ENCODE data around the gene MAU2.
"Not testable (repeated sequence)": the region's sequence is repeated elsewhere in the genome, so short reads cannot be mapped to it uniquely, and the experiment has no call there.

The MAU2 gene

GRCh38 chr19:19338082-19338481, 17.5 kb downstream of the MAU2 start:
- no peak overlapping the region for H3K9ac ChIP-seq (ENCODE audit: low read length)
- no peak overlapping the region for H3K4me3 ChIP-seq (ENCODE audit: low read depth in 1 of 2, low read length in 2 of 2)
- H3K4me1 ChIP-seq (ENCODE audit: insufficient read depth, low read length): no peaks in the 10 kb centered on the region
- no peak overlapping the region for H3K27ac ChIP-seq (ENCODE audit: low read depth, low read length)
- H3K9me3 ChIP-seq (ENCODE audit: low read length): no peaks in the 10 kb centered on the region
- no peaks in the 10 kb centered on the region for H3K27me3 ChIP-seq (ENCODE audit: control insufficient read depth in 1 of 2, insufficient read depth in 2 of 2, low read length in 2 of 2)
- H3K36me3 ChIP-seq (ENCODE audit: insufficient read depth, low read length): peaks cover 73% of the 10 kb centered on the region

DNA sequence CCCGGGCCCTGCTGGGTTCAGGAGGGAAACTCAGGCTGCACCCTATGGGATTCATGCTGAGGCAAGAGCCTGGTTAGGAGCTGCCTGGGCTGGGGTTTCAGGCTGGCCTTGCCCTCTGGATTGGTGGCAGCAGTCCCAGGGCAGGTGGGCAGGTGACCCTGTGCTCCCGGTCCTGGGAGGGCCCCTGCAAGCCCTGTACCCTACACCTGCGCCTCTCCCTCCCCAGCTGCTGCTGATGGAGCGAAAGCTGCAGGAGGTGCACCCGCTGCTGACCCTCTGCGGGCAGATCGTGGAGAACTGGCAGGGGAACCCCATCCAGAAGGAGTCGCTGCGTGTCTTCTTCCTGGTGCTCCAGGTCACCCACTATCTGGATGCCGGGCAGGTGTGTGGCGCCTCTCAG, 20.4 kb downstream of the MAU2 start:
- Histone ChIP-seq H3K4me3 (ENCODE audit: low read depth in 1 of 2, low read length in 2 of 2) (no peak overlapping the region), H3K4me1 (ENCODE audit: insufficient read depth, low read length) (no peaks in the 10 kb centered on the region), H3K9ac (ENCODE audit: low read length) (no peak overlapping the region), H3K27me3 (ENCODE audit: control insufficient read depth in 1 of 2, insufficient read depth in 2 of 2, low read length in 2 of 2) (no peaks in the 10 kb centered on the region), H3K9me3 (ENCODE audit: low read length) (no peaks in the 10 kb centered on the region), H3K27ac (ENCODE audit: low read depth, low read length) (no peak overlapping the region), H3K36me3 (ENCODE audit: insufficient read depth, low read length) (peaks cover 78% of the 10 kb centered on the region)

DNA sequence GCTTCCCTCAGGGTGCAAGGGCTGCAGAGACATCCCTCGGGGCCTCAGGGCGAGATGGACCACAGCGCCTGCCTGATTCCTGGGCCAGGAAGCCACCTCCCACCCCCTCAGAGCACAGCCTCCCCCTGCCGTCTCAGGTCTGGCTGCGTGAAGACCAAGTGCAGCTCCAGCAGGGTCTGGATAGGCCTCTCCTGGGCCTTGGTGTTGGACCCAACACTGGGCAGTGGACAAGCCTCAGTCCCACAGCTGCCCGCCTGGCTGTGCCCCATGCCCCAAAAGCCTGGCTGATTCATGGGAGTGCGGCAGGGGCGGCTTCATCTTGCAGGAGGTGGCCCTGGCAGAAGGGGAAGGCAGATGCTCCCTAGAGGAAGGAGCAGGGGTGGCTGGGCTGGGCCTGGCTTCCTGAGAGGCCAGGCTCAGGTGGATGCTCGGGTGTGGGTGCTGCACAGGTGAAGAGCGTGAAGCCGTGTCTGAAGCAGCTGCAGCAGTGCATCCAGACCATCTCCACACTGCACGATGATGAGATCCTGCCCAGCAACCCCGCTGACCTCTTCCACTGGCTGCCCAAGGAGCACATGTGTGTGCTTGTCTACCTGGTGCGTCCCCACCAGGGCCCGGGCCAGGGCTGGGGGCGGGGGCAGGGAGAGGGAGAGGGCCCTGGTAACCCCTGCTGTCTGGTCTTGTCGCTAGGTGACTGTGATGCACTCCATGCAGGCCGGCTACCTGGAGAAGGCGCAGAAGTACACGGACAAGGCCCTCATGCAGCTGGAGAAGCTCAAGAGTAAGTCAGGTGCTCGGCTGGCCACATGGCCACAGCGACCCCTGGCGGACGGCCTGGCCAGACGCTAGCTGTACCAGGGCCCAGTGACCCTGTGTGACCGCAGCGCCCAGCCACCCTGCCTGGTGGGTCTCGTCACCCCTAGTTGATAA, 21.7 kb downstream of the MAU2 start:
- Histone ChIP-seq H3K27ac (ENCODE audit: low read depth, low read length) (no peak overlapping the region), H3K9me3 (ENCODE audit: low read length) (no peaks in the 10 kb centered on the region), H3K4me3 (ENCODE audit: low read depth in 1 of 2, low read length in 2 of 2) (no peak overlapping the region), H3K9ac (ENCODE audit: low read length) (no peak overlapping the region), H3K4me1 (ENCODE audit: insufficient read depth, low read length) (no peaks in the 10 kb centered on the region), H3K27me3 (ENCODE audit: control insufficient read depth in 1 of 2, insufficient read depth in 2 of 2, low read length in 2 of 2) (no peaks in the 10 kb centered on the region), H3K36me3 (ENCODE audit: insufficient read depth, low read length) (peaks cover 78% of the 10 kb centered on the region)

- H3K36me3 ChIP-seq (ENCODE audit: insufficient read depth, low read length): peaks cover 78% of the 10 kb centered on the region
- H3K27me3 ChIP-seq (ENCODE audit: control insufficient read depth in 1 of 2, insufficient read depth in 2 of 2, low read length in 2 of 2): no peaks in the 10 kb centered on the region
- H3K9me3 ChIP-seq (ENCODE audit: low read length): no peaks in the 10 kb centered on the region
- no peaks in the 10 kb centered on the region for H3K4me1 ChIP-seq (ENCODE audit: insufficient read depth, low read length)
- H3K4me3 ChIP-seq (ENCODE audit: low read depth in 1 of 2, low read length in 2 of 2): no peak overlapping the region
- no peak overlapping the region for H3K9ac ChIP-seq (ENCODE audit: low read length)
- no peak overlapping the region for H3K27ac ChIP-seq (ENCODE audit: low read depth, low read length)
These were observed 22.4 kb downstream of the MAU2 start for GRCh38 chr19:19343016-19343362.

DNA sequence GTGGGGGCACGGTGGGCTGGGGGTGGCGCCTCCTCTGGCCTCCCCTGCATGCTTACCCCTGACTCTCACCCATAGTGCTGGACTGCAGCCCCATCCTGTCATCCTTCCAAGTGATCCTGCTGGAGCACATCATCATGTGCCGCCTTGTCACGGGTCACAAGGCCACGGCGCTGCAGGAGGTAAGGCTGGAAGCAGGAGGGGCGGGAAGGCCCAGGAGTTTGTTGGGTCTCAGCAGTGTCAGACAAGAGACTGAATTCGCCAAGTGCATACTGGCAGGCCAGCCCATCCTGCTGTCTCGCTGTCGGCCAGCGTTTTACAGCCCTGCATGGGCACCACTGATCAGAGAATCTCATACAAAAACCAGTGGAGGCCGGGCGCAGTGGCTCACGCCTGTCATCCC, 23.1 kb downstream of the MAU2 start:
- Histone ChIP-seq H3K9ac (ENCODE audit: low read length) (no peak overlapping the region), H3K4me1 (ENCODE audit: insufficient read depth, low read length) (no peaks in the 10 kb centered on the region), H3K9me3 (ENCODE audit: low read length) (no peaks in the 10 kb centered on the region)

GRCh38 chr19:19345232-19345631, 24.6 kb downstream of the MAU2 start:
- Histone ChIP-seq H3K9ac (ENCODE audit: low read length) (no peak overlapping the region), H3K27me3 (ENCODE audit: control insufficient read depth in 1 of 2, insufficient read depth in 2 of 2, low read length in 2 of 2) (no peaks in the 10 kb centered on the region), H3K4me3 (ENCODE audit: low read depth in 1 of 2, low read length in 2 of 2) (no peak overlapping the region), H3K4me1 (ENCODE audit: insufficient read depth, low read length) (no peaks in the 10 kb centered on the region), H3K9me3 (ENCODE audit: low read length) (no peaks in the 10 kb centered on the region), H3K36me3 (ENCODE audit: insufficient read depth, low read length) (peaks cover 79% of the 10 kb centered on the region), H3K27ac (ENCODE audit: low read depth, low read length) (no peak overlapping the region)

More for the DNA sequence above, 23.1 kb downstream of the MAU2 start:
- Histone ChIP-seq H3K4me3 (ENCODE audit: low read depth in 1 of 2, low read length in 2 of 2) (no peak overlapping the region), H3K36me3 (ENCODE audit: insufficient read depth, low read length) (peaks cover 77% of the 10 kb centered on the region), H3K27ac (ENCODE audit: low read depth, low read length) (no peak overlapping the region), H3K27me3 (ENCODE audit: control insufficient read depth in 1 of 2, insufficient read depth in 2 of 2, low read length in 2 of 2) (no peaks in the 10 kb centered on the region)

- no peaks in the 10 kb centered on the region for H3K4me1 ChIP-seq (ENCODE audit: insufficient read depth, low read length)
- no peaks in the 10 kb centered on the region for H3K27me3 ChIP-seq (ENCODE audit: control insufficient read depth in 1 of 2, insufficient read depth in 2 of 2, low read length in 2 of 2)
- no peak overlapping the region for H3K4me3 ChIP-seq (ENCODE audit: low read depth in 1 of 2, low read length in 2 of 2)
- peaks cover 75% of the 10 kb centered on the region for H3K36me3 ChIP-seq (ENCODE audit: insufficient read depth, low read length)
- H3K27ac ChIP-seq (ENCODE audit: low read depth, low read length): no peak overlapping the region
- H3K9ac ChIP-seq (ENCODE audit: low read length): no peak overlapping the region
- no peaks in the 10 kb centered on the region for H3K9me3 ChIP-seq (ENCODE audit: low read length)
These were observed 25.3 kb downstream of the MAU2 start for GRCh38 chr19:19345970-19346369.

DNA sequence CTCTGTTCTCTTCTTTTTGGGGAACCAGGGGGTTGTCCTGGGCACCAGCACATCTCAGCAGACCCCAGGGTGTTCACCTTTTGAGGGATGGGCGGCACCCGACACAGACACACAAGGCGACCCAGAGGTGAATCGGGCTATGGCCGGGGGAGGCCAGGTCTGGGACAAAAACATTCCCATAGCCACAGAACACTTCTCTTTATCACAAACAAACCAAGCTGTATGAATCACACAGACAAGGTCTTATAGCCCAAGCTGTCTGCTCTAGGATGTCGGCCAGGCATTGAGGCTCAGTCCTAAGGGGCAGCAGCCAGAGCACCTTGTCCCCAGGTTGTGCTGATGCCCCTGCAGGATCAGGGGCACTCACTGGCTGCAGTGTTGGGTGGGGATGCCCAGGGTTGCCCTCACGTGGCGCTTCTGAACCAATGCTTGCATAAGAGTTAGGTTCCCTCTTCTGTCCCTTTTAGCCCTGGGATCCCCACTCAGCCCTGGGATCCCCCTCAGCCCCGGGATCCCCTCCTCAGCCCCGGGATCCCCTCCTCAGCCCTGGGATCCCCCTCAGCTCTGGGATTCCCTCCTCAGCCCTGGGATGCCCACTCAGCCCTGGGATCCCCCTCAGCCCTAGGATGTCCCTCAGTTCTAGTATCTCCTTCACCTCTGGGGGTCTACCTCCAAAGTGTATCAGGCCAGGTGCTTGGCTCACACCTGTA, 26.9 kb downstream of the MAU2 start:
- H3K36me3 ChIP-seq (ENCODE audit: insufficient read depth, low read length): peaks cover 72% of the 10 kb centered on the region
- no peaks in the 10 kb centered on the region for H3K27me3 ChIP-seq (ENCODE audit: control insufficient read depth in 1 of 2, insufficient read depth in 2 of 2, low read length in 2 of 2)
- H3K4me1 ChIP-seq (ENCODE audit: insufficient read depth, low read length): no peaks in the 10 kb centered on the region
- H3K9me3 ChIP-seq (ENCODE audit: low read length): no peaks in the 10 kb centered on the region
- H3K9ac ChIP-seq (ENCODE audit: low read length): no peak overlapping the region
- no peak overlapping the region for H3K27ac ChIP-seq (ENCODE audit: low read depth, low read length)
- no peak overlapping the region for H3K4me3 ChIP-seq (ENCODE audit: low read depth in 1 of 2, low read length in 2 of 2)

DNA sequence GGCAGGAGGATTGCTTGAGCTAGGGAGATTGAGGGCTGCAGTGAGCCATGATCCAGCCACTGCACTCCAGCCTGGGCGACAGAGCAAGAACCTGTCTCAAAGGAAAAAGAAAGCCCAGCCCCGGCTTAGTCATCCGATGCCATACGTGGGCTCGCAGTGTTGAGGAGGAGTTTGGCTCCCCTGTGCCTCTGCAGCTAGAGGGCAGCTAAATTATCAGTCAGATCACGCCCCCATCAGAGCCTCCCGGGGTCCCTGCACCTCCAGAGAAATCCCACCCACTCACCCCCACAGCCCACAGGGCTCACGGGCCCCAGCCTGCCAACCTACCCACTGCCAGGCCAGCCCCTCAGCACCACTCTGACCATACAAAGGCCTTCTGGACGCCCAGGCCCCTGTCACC, 27.6 kb downstream of the MAU2 start:
- Histone ChIP-seq H3K9me3 (ENCODE audit: low read length) (no peaks in the 10 kb centered on the region), H3K36me3 (ENCODE audit: insufficient read depth, low read length) (peaks cover 74% of the 10 kb centered on the region), H3K4me3 (ENCODE audit: low read depth in 1 of 2, low read length in 2 of 2) (no peak overlapping the region), H3K27ac (ENCODE audit: low read depth, low read length) (no peak overlapping the region), H3K27me3 (ENCODE audit: control insufficient read depth in 1 of 2, insufficient read depth in 2 of 2, low read length in 2 of 2) (no peaks in the 10 kb centered on the region), H3K9ac (ENCODE audit: low read length) (no peak overlapping the region), H3K4me1 (ENCODE audit: insufficient read depth, low read length) (no peaks in the 10 kb centered on the region)

- Histone ChIP-seq H3K36me3 (ENCODE audit: insufficient read depth, low read length) (peaks cover 78% of the 10 kb centered on the region), H3K9ac (ENCODE audit: low read length) (no peak overlapping the region), H3K4me1 (ENCODE audit: insufficient read depth, low read length) (no peaks in the 10 kb centered on the region), H3K9me3 (ENCODE audit: low read length) (no peaks in the 10 kb centered on the region), H3K4me3 (ENCODE audit: low read depth in 1 of 2, low read length in 2 of 2) (no peak overlapping the region), H3K27me3 (ENCODE audit: control insufficient read depth in 1 of 2, insufficient read depth in 2 of 2, low read length in 2 of 2) (no peaks in the 10 kb centered on the region), H3K27ac (ENCODE audit: low read depth, low read length) (no peak overlapping the region)
These were observed 28.7 kb downstream of the MAU2 start for GRCh38 chr19:19349365-19349764.

DNA sequence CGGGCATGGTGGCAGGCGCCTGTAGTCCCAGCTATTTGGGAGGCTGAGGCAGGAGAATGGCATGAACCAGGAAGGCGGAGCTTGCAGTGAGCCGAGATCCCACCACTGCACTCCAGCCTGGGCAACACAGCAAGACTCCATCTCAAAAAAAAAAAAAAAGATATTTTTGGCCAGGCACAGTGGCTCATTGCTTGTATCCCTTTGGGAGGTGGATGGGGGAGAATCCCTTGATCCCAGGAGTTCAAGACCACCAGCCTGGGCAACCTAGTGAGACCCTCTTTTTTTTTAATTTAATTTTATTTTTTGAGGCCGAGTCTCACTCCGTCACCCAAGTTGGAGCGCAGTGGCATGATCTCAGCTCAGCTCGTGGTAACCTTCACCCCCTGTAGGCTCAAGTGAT, 30.1 kb downstream of the MAU2 start:
- not testable (repeated sequence) for H3K9ac ChIP-seq (ENCODE audit: low read length); H3K27ac ChIP-seq (ENCODE audit: low read depth, low read length); H3K27me3 ChIP-seq (ENCODE audit: control insufficient read depth in 1 of 2, insufficient read depth in 2 of 2, low read length in 2 of 2)

More for the DNA sequence above, 30.1 kb downstream of the MAU2 start:
- H3K9me3 ChIP-seq (ENCODE audit: low read length); H3K4me3 ChIP-seq (ENCODE audit: low read depth in 1 of 2, low read length in 2 of 2); H3K4me1 ChIP-seq (ENCODE audit: insufficient read depth, low read length): not testable (repeated sequence)
- H3K36me3 ChIP-seq (ENCODE audit: insufficient read depth, low read length): peaks cover 78% of the 10 kb centered on the region

Data from muscle layer of colon (tissue), 2 donors.